Endothelial cell of umbilical vein (primary cell): ENCODE results near the gene MPDU1. TPM values are rescaled to one million over a fixed set of nuclear protein-coding genes. Genes with fewer than 3 reads are reported as not detected.
A peak's percentile ranks its signal among the peaks of the same experiment; 100 is the strongest.

Experiments
- BruUV-seq: library from RNA; stranded (reverse); fragments of 400-500 nt; replicated peaks from 2 replicates; lab custom pipeline; 2021; lab: Mats Ljungman, UMichigan
- CTCF ChIA-PET: fragments of 300-600, 350-600 bp; sonication (Branson Sonifier 250); formaldehyde crosslinking; loops from one replicate; lab custom pipeline; 2021; ENCODE audit warnings: antibody characterized with exemption, inconsistent platforms; lab: Charles Lee
- POLR2A ChIA-PET: fragments of 300-600, 350-600 bp; sonication (Branson Sonifier 250); formaldehyde crosslinking; loops from one replicate; lab custom pipeline; 2021; ENCODE audit warnings: antibody characterized with exemption, inconsistent platforms; lab: Charles Lee
- DNase-seq: peaks from one replicate; pipeline ENCODE4 v3.0.0-alpha.2; 2011; ENCODE audit warnings: low read depth, low spot score
- FAIRE-seq: peaks from 2 replicates; lab custom pipeline; 2011; peaks lifted over from hg19 to GRCh38; lab: Jason Lieb, UNC
- H2AFZ ChIP-seq: 2 replicates; pipeline ENCODE4 v1.6.0; 2012; ENCODE audit warnings: low read depth, low read length, control low read depth, inconsistent platforms
- H3K27ac ChIP-seq: 2 replicates; pipeline ENCODE4 v1.5.1; 2011; ENCODE audit warnings: low read depth, mild to moderate bottlenecking, control low read depth, low read length, moderate library complexity; ENCODE audit not compliant: insufficient read depth
- H3K27me3 ChIP-seq, 2 experiments: 2 replicates each; pipeline versions ENCODE4 v1.6.0 to v1.6.1; 2011; ENCODE audit warnings: low read length in 2 of 2, mixed read lengths in 1 of 2; ENCODE audit not compliant: control insufficient read depth in 2 of 2, insufficient read depth in 2 of 2
- H3K36me3 ChIP-seq, 2 experiments: 2 replicates in 1 of 2; 3 replicates in 1 of 2; pipeline ENCODE4 v1.5.1; 2011; ENCODE audit warnings: low read length in 2 of 2, mild to moderate bottlenecking in 1 of 2, moderate library complexity in 1 of 2; ENCODE audit not compliant: control insufficient read depth in 2 of 2, insufficient read depth in 2 of 2; ENCODE audit errors: extremely low read depth in 1 of 2
- H3K4me1 ChIP-seq: 3 replicates; pipeline ENCODE4 v1.5.1; 2011; ENCODE audit warnings: mild to moderate bottlenecking, low read length; ENCODE audit not compliant: control insufficient read depth, insufficient read depth; ENCODE audit errors: extremely low read depth
- H3K4me2 ChIP-seq: 2 replicates; pipeline ENCODE4 v1.6.1; 2011; ENCODE audit warnings: low read length, control low read depth, mixed read lengths; ENCODE audit not compliant: insufficient read depth
- H3K4me3 ChIP-seq, 3 experiments: fragments of 200-600 bp in 1 of 3; sonication (generic), shearing (Covaris generic) in 1 of 3; replicated peaks in 1 of 3; 2 replicates each; pipeline ENCODE4 v1.5.1; 2011 to 2016; ENCODE audit warnings: control low read depth in 3 of 3, low read length in 3 of 3, mild to moderate bottlenecking in 2 of 3, inconsistent platforms in 1 of 3, low read depth in 1 of 3, moderate library complexity in 1 of 3; ENCODE audit not compliant: insufficient read depth in 1 of 3
- H3K79me2 ChIP-seq: 2 replicates; pipeline ENCODE4 v1.6.0; 2012; ENCODE audit warnings: low read length, inconsistent platforms; ENCODE audit not compliant: control insufficient read depth, insufficient read depth
- H3K9ac ChIP-seq: replicated peaks from 2 replicates; pipeline ENCODE3; 2011; ENCODE audit warnings: low read length, control low read depth; ENCODE audit not compliant: insufficient read depth; ENCODE audit errors: extremely low read depth
- H3K9me1 ChIP-seq: replicated peaks from 3 replicates; pipeline ENCODE4 v1.6.0; 2011; ENCODE audit warnings: mild to moderate bottlenecking, low read length; ENCODE audit not compliant: control insufficient read depth, insufficient read depth; ENCODE audit errors: extremely low read depth
- H3K9me3 ChIP-seq: replicated peaks from 2 replicates; pipeline ENCODE4 v1.5.1; 2012; ENCODE audit warnings: low read length, inconsistent platforms; ENCODE audit not compliant: control insufficient read depth, insufficient read depth
- H4K20me1 ChIP-seq: replicated peaks from 2 replicates; pipeline ENCODE3; 2011; ENCODE audit warnings: mild to moderate bottlenecking, low read length; ENCODE audit not compliant: control insufficient read depth, insufficient read depth; ENCODE audit errors: extremely low read depth
- JUN ChIP-seq: IDR thresholded peaks from 2 replicates; pipeline ENCODE4 v1.6.1; 2011; ENCODE audit warnings: borderline replicate concordance, low read depth; ENCODE audit not compliant: insufficient read length, insufficient read depth
- POLR2A ChIP-seq: IDR thresholded peaks from 2 replicates; pipeline ENCODE4 v1.6.1; 2012; ENCODE audit warnings: low read depth, mild to moderate bottlenecking, control low read depth, low read length
- POLR2AphosphoS5 ChIP-seq: IDR thresholded peaks from 2 replicates; pipeline ENCODE4 v1.6.1; 2012; ENCODE audit warnings: low read depth, mild to moderate bottlenecking, control low read depth, low read length, moderate library complexity; ENCODE audit not compliant: insufficient read depth
- dilution Hi-C: fragments of 300-500 bp; cut with MboI; formaldehyde crosslinking; loops from one replicate; pipeline ENCODE4 v1.15.0; 2019; ENCODE audit warnings: low sequenced_read_pairs; ENCODE audit not compliant: extremely low pct_ligation_motif_present
- intact Hi-C: fragments of 100-400 bp; cut with micrococcal nuclease; formaldehyde crosslinking; loops from one replicate; pipeline ENCODE4 v1.10.0; 2022
- polyA plus RNA-seq, 4 experiments: library from polyadenylated mRNA; depleted of rRNA in 3 of 4; stranded (reverse) in 3 of 4; unstranded in 1 of 4; fragments of >200 nt; gene quantifications; 2 replicates each; pipeline versions ENCODE4 v1.2.1 to v1.2.3, GENCODE V29; 2011 to 2012; ENCODE audit warnings: missing spikeins in 1 of 4
- total RNA-seq: library from RNA; stranded (reverse); gene quantifications from 2 replicates; pipeline ENCODE4 v1.2.3, GENCODE V29; 2021
- TF ChIP-seq, protein P1 (sequence below): IDR thresholded peaks from 2 replicates; pipeline ENCODE4 v1.6.1; 2011; ENCODE audit not compliant: insufficient read depth, insufficient read length

MPDU1 gene
- total and polyA plus RNA-seq, 2 donors (not counting 3 experiments of a cell fraction or from before 2014, with no cell fraction given), result 78.0 to 368 TPM

GRCh38 chr17:7558544-7559319 is 24.9 kb upstream of the MPDU1 start, which contains the start of gene TNFSF13:
Gene TNFSF13, plus strand, starts transcription at chr17:7558750. Its CDS starts 290 bp downstream, at chr17:7559040.
- CTCF ChIA-PET, result interaction anchor here (0.9 to 6.7 kb wide), 14 partner anchors 9 to 513 kb away, joined by 3 to 314 read pairs (median 4); partner anchors contain the start of gene SOX15
- peaks cover 34% of the 10 kb centered on the region for H3K4me1 ChIP-seq
- FAIRE-seq (no peak), DNase-seq (no peak)
- no peaks in the 10 kb centered on the region for H3K9me1 ChIP-seq
- POLR2A ChIA-PET, result interaction anchor here (1.1 to 1.8 kb wide), 2 partner anchors 74 to 79 kb away, joined by 3 to 7 read pairs; partner anchors contain the start of genes POLR2A and ZBTB4
- H3K4me3 ChIP-seq, result no peak within 1 kb of the TSS
- H3K4me2 ChIP-seq, result peak within 1 kb of the TSS; percentile 53
- H3K27ac ChIP-seq, result peak within 1 kb of the TSS; percentile 70
- TF ChIP-seq POLR2A (no peak), JUN (no peak), POLR2AphosphoS5 (no peak)
- TF ChIP-seq, protein P1, sequence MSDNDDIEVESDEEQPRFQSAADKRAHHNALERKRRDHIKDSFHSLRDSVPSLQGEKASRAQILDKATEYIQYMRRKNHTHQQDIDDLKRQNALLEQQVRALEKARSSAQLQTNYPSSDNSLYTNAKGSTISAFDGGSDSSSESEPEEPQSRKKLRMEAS, result no peak
- peak within 1 kb of the TSS; percentile 77 for H2AFZ ChIP-seq
- peaks cover 19% of the 10 kb centered on the region for H3K79me2 ChIP-seq
- no peaks in the 10 kb centered on the region for H3K27me3 ChIP-seq
- no TSS peak for BruUV-seq
- intact Hi-C loops (loop anchor here (1.0 kb wide), 1 partner anchor 123 kb away; the partner anchor contains the start of gene TMEM102), dilution Hi-C loops (no loop called here)
- no peaks in the 10 kb centered on the region for H4K20me1 ChIP-seq
- peak within 1 kb of the TSS; percentile 65 for H3K9ac ChIP-seq
- no peaks in the 10 kb centered on the region for H3K9me3 ChIP-seq
- peaks cover 0 to 2% of the 10 kb centered on the region in 2 experiments for H3K36me3 ChIP-seq
